ENCODE data around the gene NR2E3.

DNA sequence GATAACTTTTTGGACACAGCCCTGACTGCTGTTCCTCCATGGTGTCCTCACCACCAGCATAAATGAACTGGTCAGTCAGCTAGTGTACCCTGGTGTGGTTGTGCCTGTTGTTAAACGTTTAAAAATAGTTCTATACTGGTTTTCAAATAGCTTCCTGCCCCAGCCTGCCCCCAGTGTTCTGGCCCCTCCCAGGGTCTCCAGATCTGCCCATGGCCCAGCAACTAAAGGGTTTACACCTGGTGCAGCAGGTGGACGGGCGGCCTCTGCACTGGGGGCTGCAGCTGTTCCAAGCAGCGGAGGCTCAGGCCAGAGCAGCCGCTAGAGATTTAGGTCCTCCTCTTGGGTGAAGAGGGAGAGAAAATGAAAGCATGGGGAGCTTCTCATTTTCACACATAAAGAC lies 6.1 kb upstream of the NR2E3 start:
- TF ChIP-seq, protein P1, sequence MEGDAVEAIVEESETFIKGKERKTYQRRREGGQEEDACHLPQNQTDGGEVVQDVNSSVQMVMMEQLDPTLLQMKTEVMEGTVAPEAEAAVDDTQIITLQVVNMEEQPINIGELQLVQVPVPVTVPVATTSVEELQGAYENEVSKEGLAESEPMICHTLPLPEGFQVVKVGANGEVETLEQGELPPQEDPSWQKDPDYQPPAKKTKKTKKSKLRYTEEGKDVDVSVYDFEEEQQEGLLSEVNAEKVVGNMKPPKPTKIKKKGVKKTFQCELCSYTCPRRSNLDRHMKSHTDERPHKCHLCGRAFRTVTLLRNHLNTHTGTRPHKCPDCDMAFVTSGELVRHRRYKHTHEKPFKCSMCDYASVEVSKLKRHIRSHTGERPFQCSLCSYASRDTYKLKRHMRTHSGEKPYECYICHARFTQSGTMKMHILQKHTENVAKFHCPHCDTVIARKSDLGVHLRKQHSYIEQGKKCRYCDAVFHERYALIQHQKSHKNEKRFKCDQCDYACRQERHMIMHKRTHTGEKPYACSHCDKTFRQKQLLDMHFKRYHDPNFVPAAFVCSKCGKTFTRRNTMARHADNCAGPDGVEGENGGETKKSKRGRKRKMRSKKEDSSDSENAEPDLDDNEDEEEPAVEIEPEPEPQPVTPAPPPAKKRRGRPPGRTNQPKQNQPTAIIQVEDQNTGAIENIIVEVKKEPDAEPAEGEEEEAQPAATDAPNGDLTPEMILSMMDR (IDR thresholded peaks at IDR 0.05) = no peak
- no peak for TF ChIP-seq ZFX (IDR thresholded peaks at IDR 0.05; ENCODE audit: borderline replicate concordance)
